ENCODE data around the gene ZNF331. TPM values are rescaled to one million over a fixed set of nuclear protein-coding genes. Genes with fewer than 3 reads are reported as not detected.
"Not testable (repeated sequence)": the region's sequence is repeated elsewhere in the genome, so short reads cannot be mapped to it uniquely, and the experiment has no call there.

ZNF331 gene
- total and polyA plus RNA-seq, 2 donors: 19.1 to 24.7 TPM

GRCh38 chr19:53511933-53512374 lies 26.0 kb upstream of the ZNF331 start:
- WGBS: 44% methylated on average over 11 of the region's 11 CpGs
- H3K36me3 ChIP-seq (ENCODE audit: insufficient read depth): no peaks in the 10 kb centered on the region
- DNase-seq (ENCODE audit: extremely low spot score): no peak
- no peaks in the 10 kb centered on the region for H3K4me1 ChIP-seq (ENCODE audit: insufficient read depth)
- H3K4me3 ChIP-seq (ENCODE audit: low read depth, low read length): no peak overlapping the region
- H3K27ac ChIP-seq (ENCODE audit: low read depth): no peak overlapping the region

DNA sequence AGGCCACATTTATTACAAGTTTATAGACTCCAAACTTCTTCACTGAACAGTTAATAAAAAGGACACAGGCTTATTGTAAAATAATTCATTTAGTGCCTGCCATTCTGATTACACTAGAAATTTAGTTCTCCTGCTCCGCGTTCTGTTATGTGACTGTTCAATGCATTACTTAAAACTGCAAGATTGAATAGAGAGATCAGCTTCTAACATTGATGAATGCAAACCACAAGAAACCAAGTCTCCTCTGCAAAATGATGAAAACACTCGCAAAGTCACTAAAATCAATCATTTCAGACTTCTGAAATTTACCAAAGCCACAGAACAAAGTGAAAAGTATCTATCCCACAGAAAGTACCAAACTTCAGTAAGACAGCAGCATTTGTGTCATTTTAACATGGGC lies 22.9 kb upstream of the ZNF331 start:
- WGBS: 89% methylated on average over 3 of the region's 3 CpGs
- H3K4me3 ChIP-seq (ENCODE audit: low read depth, low read length); H3K4me1 ChIP-seq (ENCODE audit: insufficient read depth); DNase-seq (ENCODE audit: extremely low spot score); H3K27ac ChIP-seq (ENCODE audit: low read depth); H3K36me3 ChIP-seq (ENCODE audit: insufficient read depth): not testable (repeated sequence)

DNA sequence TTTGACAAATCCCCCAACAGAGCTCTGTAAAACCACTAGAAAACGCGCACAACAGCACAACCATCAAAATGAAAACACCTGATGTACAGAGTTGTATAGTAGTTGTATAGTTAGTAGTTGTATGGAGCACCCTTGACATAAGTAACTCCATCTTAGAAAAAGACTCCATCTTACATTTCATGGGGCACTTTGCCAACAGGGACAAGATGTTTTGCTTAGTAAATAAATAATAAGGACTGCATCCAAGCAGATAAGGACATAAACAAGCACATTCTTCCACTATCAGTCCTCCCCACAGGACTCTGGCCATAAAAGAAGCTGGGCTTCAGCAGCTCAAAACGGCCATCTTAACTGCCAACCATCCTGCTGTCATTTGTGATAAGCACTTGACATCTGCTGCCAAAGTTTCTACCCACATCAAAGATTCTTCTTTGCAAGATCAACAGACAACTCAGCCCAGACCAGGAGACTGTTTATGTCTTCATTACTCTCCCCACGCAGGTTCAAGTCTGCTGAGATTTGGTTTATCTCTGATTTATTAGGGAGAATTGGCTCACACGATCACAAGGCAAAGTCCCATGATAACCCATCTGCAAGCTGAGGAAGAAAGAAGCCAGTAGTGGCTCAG lies 20.7 kb upstream of the ZNF331 start:
- Histone ChIP-seq H3K4me3 (ENCODE audit: low read depth, low read length) (no peak overlapping the region), H3K36me3 (ENCODE audit: insufficient read depth) (no peaks in the 10 kb centered on the region), H3K4me1 (ENCODE audit: insufficient read depth) (no peaks in the 10 kb centered on the region), H3K27ac (ENCODE audit: low read depth) (no peak overlapping the region)
- 43% methylated on average over 5 of the region's 5 CpGs for WGBS
- no peak for DNase-seq (ENCODE audit: extremely low spot score)

DNA sequence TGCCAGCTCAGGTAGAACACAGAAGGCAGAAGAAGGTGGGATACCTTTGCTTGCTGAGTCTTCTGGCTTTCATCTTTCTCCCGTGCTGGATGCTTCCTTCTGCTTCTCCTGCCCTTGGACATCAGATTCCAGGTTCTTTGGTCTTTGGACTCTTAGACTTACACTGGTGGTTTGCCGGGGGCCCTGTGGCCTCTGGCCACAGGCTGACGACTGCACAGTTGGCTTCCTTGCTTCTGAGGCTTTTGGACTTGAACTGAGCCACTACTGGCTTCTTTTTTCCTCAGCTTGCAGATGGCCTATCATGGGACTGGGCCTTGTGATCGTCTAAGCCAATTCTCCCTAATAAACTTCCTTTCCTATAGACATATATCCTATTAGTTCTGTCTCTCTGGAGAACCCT lies 19.8 kb upstream of the ZNF331 start:
- 81% methylated on average over 4 of the region's 4 CpGs for WGBS
- H3K36me3 ChIP-seq (ENCODE audit: insufficient read depth): no peaks in the 10 kb centered on the region
- no peaks in the 10 kb centered on the region for H3K4me1 ChIP-seq (ENCODE audit: insufficient read depth)
- DNase-seq (ENCODE audit: extremely low spot score): no peak
- H3K27ac ChIP-seq (ENCODE audit: low read depth): no peak overlapping the region
- no peak overlapping the region for H3K4me3 ChIP-seq (ENCODE audit: low read depth, low read length)

DNA sequence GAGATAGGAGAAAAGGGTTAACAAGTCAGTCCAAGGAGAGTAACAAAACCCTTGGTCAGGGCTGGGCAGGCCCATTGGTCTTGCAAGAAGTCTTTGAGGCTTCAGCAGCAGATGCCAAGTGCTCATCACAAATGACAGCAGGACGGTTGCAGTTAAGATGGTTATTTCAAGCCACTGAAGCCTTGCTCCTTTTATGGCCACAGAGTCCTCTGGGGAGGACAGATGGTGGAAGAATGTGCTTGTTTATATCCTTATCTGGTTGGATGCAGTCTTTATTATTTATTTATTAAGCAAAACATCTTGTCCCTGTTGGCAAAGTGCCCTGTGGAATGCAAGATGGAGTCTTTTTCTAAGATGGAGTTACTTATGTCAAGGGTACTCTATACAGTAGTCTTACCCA lies 19.2 kb upstream of the ZNF331 start:
- H3K27ac ChIP-seq (ENCODE audit: low read depth): no peak overlapping the region
- no peak overlapping the region for H3K4me3 ChIP-seq (ENCODE audit: low read depth, low read length)
- 27% methylated on average over 1 of the region's 1 CpG for WGBS
- H3K36me3 ChIP-seq (ENCODE audit: insufficient read depth): no peaks in the 10 kb centered on the region
- DNase-seq (ENCODE audit: extremely low spot score): no peak
- no peaks in the 10 kb centered on the region for H3K4me1 ChIP-seq (ENCODE audit: insufficient read depth)

DNA sequence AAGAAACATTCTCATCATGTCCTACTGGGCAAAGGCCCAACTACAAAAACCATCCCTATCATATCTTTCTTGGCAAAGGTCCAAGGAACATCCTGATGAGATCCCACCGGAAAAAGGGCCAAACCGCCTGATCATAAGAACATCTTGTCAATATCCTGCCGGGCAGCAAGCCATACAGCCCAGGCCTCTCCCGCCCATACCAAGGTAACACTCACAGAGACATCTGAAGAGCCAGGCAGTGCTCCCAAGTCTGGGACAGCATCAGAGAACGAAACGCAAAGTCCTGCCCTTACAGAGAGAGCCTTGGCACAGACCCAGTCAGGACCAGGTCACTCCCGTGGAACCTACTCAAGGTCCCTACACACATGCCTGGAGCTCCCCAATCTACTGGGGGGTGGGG lies 18.5 kb upstream of the ZNF331 start:
- Histone ChIP-seq H3K4me1 (ENCODE audit: insufficient read depth) (no peaks in the 10 kb centered on the region), H3K27ac (ENCODE audit: low read depth) (no peak overlapping the region), H3K36me3 (ENCODE audit: insufficient read depth) (no peaks in the 10 kb centered on the region), H3K4me3 (ENCODE audit: low read depth, low read length) (no peak overlapping the region)
- DNase-seq (ENCODE audit: extremely low spot score): no peak
- WGBS: 62% methylated on average over 7 of the region's 7 CpGs

- H3K36me3 ChIP-seq (ENCODE audit: insufficient read depth): no peaks in the 10 kb centered on the region
- peak overlapping the region; percentile 40 for H3K27ac ChIP-seq (ENCODE audit: low read depth)
- WGBS: 50% methylated on average over 13 of the region's 13 CpGs
- H3K4me3 ChIP-seq (ENCODE audit: low read depth, low read length): peak overlapping the region; percentile 17
- no peak for DNase-seq (ENCODE audit: extremely low spot score)
- no peaks in the 10 kb centered on the region for H3K4me1 ChIP-seq (ENCODE audit: insufficient read depth)
Observed at GRCh38 chr19:53520163-53520546, 17.8 kb upstream of the ZNF331 start.

- no peaks in the 10 kb centered on the region for H3K4me1 ChIP-seq (ENCODE audit: insufficient read depth)
- under 1% methylated on average over 46 of the region's 46 CpGs for WGBS
- H3K4me3 ChIP-seq (ENCODE audit: low read depth, low read length): peak overlapping the region; percentile 35
- DNase-seq (ENCODE audit: extremely low spot score): peak; percentile 98
- H3K27ac ChIP-seq (ENCODE audit: low read depth): peak overlapping the region; percentile 40
- no peaks in the 10 kb centered on the region for H3K36me3 ChIP-seq (ENCODE audit: insufficient read depth)
Observed at GRCh38 chr19:53520547-53521372, 17.2 kb upstream of the ZNF331 start.

- no peak overlapping the region for H3K27ac ChIP-seq (ENCODE audit: low read depth)
- peak overlapping the region; percentile 35 for H3K4me3 ChIP-seq (ENCODE audit: low read depth, low read length)
- 18% methylated on average over 33 of the region's 33 CpGs for WGBS
- H3K36me3 ChIP-seq (ENCODE audit: insufficient read depth): no peaks in the 10 kb centered on the region
- DNase-seq (ENCODE audit: extremely low spot score): no peak
- no peaks in the 10 kb centered on the region for H3K4me1 ChIP-seq (ENCODE audit: insufficient read depth)
Observed at GRCh38 chr19:53521373-53522202, 16.4 kb upstream of the ZNF331 start.

- Histone ChIP-seq H3K36me3 (ENCODE audit: insufficient read depth) (no peaks in the 10 kb centered on the region), H3K27ac (ENCODE audit: low read depth) (no peak overlapping the region), H3K4me1 (ENCODE audit: insufficient read depth) (no peaks in the 10 kb centered on the region), H3K4me3 (ENCODE audit: low read depth, low read length) (no peak overlapping the region)
- no peak for DNase-seq (ENCODE audit: extremely low spot score)
- WGBS: over 99% methylated on average over 2 of the region's 2 CpGs
Observed at GRCh38 chr19:53525922-53526321, 12.0 kb upstream of the ZNF331 start.

DNA sequence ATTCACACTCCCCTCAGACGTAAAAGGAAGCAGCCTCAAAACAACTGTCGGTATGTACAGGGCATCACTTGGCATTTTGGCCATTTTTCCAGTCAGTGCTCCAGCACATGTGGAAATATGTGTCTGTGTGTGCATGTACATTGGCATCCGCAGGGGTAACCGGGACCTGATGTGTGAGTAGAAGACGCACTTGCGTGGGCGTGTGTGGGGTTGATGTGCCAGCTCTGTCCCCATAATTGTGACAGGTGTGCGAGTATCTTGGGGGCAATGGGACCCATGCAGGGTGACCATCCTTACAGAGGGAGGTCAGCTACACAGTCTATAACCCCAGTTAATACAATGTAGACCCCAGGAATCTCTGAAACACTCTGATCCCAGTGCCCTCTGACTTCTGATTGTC lies 7.3 kb upstream of the ZNF331 start:
- no peaks in the 10 kb centered on the region for H3K36me3 ChIP-seq (ENCODE audit: insufficient read depth)
- H3K27ac ChIP-seq (ENCODE audit: low read depth): no peak overlapping the region
- H3K4me1 ChIP-seq (ENCODE audit: insufficient read depth): no peaks in the 10 kb centered on the region
- H3K4me3 ChIP-seq (ENCODE audit: low read depth, low read length): no peak overlapping the region
- WGBS: 89% methylated on average over 8 of the region's 8 CpGs
- DNase-seq (ENCODE audit: extremely low spot score): no peak

- no peaks in the 10 kb centered on the region for H3K4me1 ChIP-seq (ENCODE audit: insufficient read depth)
- no peaks in the 10 kb centered on the region for H3K36me3 ChIP-seq (ENCODE audit: insufficient read depth)
- DNase-seq (ENCODE audit: extremely low spot score): no peak
- no peak overlapping the region for H3K27ac ChIP-seq (ENCODE audit: low read depth)
- WGBS: 87% methylated on average over 4 of the region's 4 CpGs
- no peak overlapping the region for H3K4me3 ChIP-seq (ENCODE audit: low read depth, low read length)
Observed at GRCh38 chr19:53531457-53531856, 6.5 kb upstream of the ZNF331 start.

GRCh38 chr19:53532362-53532761 lies 5.6 kb upstream of the ZNF331 start:
- WGBS: 90% methylated on average over 1 of the region's 1 CpG
- H3K4me1 ChIP-seq (ENCODE audit: insufficient read depth): no peaks in the 10 kb centered on the region
- no peak overlapping the region for H3K4me3 ChIP-seq (ENCODE audit: low read depth, low read length)
- DNase-seq (ENCODE audit: extremely low spot score): no peak
- no peak overlapping the region for H3K27ac ChIP-seq (ENCODE audit: low read depth)
- H3K36me3 ChIP-seq (ENCODE audit: insufficient read depth): no peaks in the 10 kb centered on the region

GRCh38 chr19:53536225-53536548 lies 1.8 kb upstream of the ZNF331 start:
- Histone ChIP-seq H3K4me3 (ENCODE audit: low read depth, low read length) (no peak overlapping the region), H3K27ac (ENCODE audit: low read depth) (no peak overlapping the region), H3K4me1 (ENCODE audit: insufficient read depth) (no peaks in the 10 kb centered on the region), H3K36me3 (ENCODE audit: insufficient read depth) (no peaks in the 10 kb centered on the region)
- DNase-seq (ENCODE audit: extremely low spot score): no peak
